ENCODE results near the gene SMC6. TPM values are rescaled to one million over a fixed set of nuclear protein-coding genes. Genes with fewer than 3 reads are reported as not detected.

The SMC6 gene
- total RNA-seq, 1 donor from 2014 or later = 14.2 TPM

- no peak for DNase-seq
- ATAC-seq = no peak
- intact Hi-C loops (cut with micrococcal nuclease) = no loop called here
These were observed 20.0 kb downstream of the SMC6 start for GRCh38 chr2:17733599-17733998.

- intact Hi-C loops (cut with micrococcal nuclease) = no loop called here
- no peak for DNase-seq
These were observed 23.7 kb downstream of the SMC6 start for GRCh38 chr2:17729880-17730279.

DNA sequence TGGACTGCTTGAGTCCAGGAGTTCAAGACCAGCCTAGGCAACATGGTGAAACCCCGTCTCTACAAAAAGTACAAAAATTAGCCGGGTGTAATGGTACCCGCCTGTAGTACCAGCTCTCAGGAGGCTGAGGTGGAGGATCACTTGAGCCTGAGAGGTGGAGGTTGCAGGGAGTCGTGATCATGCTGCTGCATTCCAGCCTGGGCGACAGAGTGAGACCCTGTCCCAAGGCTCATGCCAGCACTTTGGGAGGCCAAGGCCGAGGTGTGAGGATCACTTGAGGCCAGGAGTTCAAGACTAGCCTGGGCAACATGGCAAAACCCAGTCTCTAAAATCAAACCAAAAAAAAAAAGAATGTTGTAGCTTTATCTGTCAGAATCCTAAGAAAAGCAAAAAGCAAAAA is 25.4 kb downstream of the SMC6 start:
- DNase-seq (no peak), ATAC-seq (no peak)
- intact Hi-C loops (cut with micrococcal nuclease) = no loop called here

More at GRCh38 chr2:17729880-17730279, 23.7 kb downstream of the SMC6 start:
- ATAC-seq = no peak

DNA sequence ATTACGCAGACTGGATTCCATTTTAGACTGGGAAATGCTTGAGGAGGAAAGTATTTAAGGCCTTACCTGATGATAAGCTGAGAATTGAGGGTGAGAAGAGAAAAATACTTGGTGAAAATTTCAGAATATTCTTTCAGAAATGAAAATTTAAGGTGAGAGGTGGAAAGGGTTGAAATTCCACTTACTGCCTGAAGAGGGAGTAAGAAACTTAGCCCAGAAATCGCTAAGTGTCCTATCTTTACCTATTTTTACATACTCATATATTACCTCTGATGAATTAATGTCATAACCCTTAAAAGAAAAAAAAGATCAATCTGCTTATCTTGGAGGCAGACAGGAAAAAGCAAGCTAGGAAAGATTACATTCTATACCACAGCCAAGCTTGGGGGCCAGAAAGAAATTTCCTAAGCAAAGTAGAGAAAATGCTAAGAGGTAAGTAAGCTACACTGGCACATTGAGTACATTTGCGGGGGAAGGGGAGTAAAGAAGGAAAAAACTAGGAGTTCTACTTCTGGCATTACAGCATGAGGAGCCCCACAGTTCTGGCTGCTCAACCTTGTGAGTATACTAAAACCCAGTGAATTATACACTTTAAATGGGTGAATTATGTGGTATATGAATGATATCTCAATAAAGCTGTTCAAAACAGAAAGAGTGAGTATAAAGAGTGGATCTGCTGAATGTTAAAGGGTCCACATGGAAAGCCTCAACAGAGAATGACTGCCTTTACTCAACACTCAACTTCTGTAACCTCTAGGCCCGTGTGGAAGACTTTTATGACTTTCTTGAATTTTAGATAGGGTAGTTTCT is 33.8 kb downstream of the SMC6 start:
- no peak for DNase-seq
- intact Hi-C loops (cut with micrococcal nuclease) = loop anchor here (10.0 kb wide), 1 partner anchor 115 kb away; no protein-coding TSS in a partner anchor
- ATAC-seq = no peak

DNA sequence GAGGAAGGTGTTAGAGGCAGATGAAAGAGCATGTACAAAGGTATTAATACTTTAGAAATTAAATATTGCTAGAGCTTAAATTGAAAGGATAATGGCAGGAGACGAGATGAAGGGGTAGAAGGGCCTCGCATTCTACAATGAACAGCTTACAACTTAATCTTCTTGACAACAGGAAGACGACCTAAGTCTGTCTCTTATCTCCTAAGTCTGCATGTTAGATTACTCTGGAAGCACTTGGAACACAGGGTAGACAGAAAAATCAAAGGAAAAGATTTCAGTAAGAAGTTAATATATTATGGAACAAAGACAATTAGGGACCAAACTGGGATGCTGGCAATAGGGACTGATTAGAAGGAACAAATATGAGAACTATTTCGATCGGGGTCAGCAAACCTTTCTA is 34.9 kb downstream of the SMC6 start:
- ATAC-seq (no peak), DNase-seq (no peak)
- intact Hi-C loops (cut with micrococcal nuclease) = loop anchor here (10.0 kb wide), 1 partner anchor 116 kb away; no protein-coding TSS in a partner anchor

GRCh38 chr2:17717666-17718065 is 35.9 kb downstream of the SMC6 start:
- DNase-seq (no peak), ATAC-seq (no peak)
- intact Hi-C loops (cut with micrococcal nuclease) = loop anchor here (10.0 kb wide), 1 partner anchor 117 kb away; no protein-coding TSS in a partner anchor

GRCh38 chr2:17713291-17713690 is 40.3 kb downstream of the SMC6 start:
- no peak for DNase-seq
- ATAC-seq = peak; percentile 20
- intact Hi-C loops (cut with micrococcal nuclease) = loop anchor here (10.0 kb wide), 1 partner anchor 122 kb away; no protein-coding TSS in a partner anchor

- DNase-seq (no peak), ATAC-seq (no peak)
- intact Hi-C loops (cut with micrococcal nuclease) = loop anchor here (10.0 kb wide), 1 partner anchor 124 kb away; no protein-coding TSS in a partner anchor
These were observed 42.9 kb downstream of the SMC6 start for GRCh38 chr2:17710547-17711248.

GRCh38 chr2:17709897-17710296 is 43.7 kb downstream of the SMC6 start:
- DNase-seq (no peak), ATAC-seq (peak; percentile 82)
- intact Hi-C loops (cut with micrococcal nuclease) = loop anchor here (10.0 kb wide), 1 partner anchor 125 kb away; no protein-coding TSS in a partner anchor

DNA sequence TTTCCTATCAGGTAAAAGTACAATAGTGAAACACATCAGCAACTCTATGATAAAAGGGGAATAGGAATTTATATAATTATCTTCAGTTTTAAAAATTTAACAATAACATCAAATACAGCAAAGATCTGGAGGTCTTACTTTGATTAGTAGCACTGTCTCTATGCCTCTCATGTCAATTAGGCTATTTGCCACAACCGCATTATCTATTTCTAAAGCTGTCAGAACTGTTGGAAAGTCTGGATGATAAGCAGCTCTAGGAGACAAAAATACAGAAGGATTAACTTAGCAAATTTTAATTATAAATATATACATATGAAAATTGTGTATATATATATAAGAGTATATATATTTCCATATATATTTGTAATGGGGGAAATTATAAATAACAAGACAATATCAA is 45.1 kb downstream of the SMC6 start:
- ATAC-seq (no peak), DNase-seq (no peak)
- intact Hi-C loops (cut with micrococcal nuclease) = no loop called here

- DNase-seq = no peak
- ATAC-seq = no peak
- intact Hi-C loops (cut with micrococcal nuclease) = no loop called here
These were observed 46.8 kb downstream of the SMC6 start for GRCh38 chr2:17706845-17707244.

- no peak for DNase-seq
- ATAC-seq = no peak
- intact Hi-C loops (cut with micrococcal nuclease) = no loop called here
These were observed 62.8 kb downstream of the SMC6 start for GRCh38 chr2:17690776-17691175.

- ATAC-seq (no peak), DNase-seq (no peak)
- intact Hi-C loops (cut with micrococcal nuclease) = no loop called here
These were observed 64.6 kb downstream of the SMC6 start for GRCh38 chr2:17689010-17689409.

- no peak for ATAC-seq
- intact Hi-C loops (cut with micrococcal nuclease) = no loop called here
- DNase-seq = no peak
These were observed 65.0 kb downstream of the SMC6 start for GRCh38 chr2:17688600-17688999.

- intact Hi-C loops (cut with micrococcal nuclease) = no loop called here
- ATAC-seq = no peak
- no peak for DNase-seq
These were observed 69.6 kb downstream of the SMC6 start for GRCh38 chr2:17683981-17684380.

- DNase-seq (no peak), ATAC-seq (peak; percentile 84)
- intact Hi-C loops (cut with micrococcal nuclease) = no loop called here
These were observed 71.3 kb downstream of the SMC6 start for GRCh38 chr2:17682098-17682857.

DNA sequence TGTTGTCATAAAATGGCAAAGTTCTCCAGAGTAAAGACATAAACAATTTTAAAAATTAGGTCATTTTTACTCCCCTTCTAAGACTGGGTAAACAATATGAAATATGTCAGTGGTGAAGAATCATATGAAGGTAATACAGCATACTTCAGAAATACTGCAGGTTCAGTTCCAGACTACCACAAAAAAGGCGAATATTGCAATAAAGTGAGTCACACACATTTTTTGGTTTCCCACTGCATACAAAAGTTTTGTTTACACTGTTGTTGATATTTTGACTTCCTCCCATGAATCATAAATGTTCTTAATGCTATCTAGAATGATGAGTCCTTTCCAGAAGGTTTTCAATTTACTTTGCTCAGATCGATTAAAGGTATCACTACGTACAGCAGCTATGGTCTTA is 73.5 kb downstream of the SMC6 start:
- intact Hi-C loops (cut with micrococcal nuclease) = no loop called here
- DNase-seq = no peak
- no peak for ATAC-seq

DNA sequence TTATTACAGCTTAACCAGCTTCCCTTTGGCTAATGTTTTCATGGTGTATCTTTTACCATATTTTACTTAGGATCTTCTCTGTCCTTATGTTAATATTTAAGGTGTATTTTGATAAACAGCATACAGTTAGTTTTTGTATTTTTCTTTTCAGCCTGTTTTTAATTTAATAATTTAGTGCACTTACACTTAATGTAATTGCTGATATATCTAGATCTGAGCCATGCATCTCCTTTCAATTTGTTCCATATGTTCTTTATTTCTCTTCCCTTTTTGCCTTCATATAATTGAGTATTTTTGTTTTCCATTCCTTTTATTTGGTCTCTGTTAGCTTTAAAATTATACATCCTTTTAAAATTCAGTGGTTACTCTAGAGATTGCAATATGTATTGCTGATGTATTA is 78.8 kb downstream of the SMC6 start:
- intact Hi-C loops (cut with micrococcal nuclease) = no loop called here

DNA sequence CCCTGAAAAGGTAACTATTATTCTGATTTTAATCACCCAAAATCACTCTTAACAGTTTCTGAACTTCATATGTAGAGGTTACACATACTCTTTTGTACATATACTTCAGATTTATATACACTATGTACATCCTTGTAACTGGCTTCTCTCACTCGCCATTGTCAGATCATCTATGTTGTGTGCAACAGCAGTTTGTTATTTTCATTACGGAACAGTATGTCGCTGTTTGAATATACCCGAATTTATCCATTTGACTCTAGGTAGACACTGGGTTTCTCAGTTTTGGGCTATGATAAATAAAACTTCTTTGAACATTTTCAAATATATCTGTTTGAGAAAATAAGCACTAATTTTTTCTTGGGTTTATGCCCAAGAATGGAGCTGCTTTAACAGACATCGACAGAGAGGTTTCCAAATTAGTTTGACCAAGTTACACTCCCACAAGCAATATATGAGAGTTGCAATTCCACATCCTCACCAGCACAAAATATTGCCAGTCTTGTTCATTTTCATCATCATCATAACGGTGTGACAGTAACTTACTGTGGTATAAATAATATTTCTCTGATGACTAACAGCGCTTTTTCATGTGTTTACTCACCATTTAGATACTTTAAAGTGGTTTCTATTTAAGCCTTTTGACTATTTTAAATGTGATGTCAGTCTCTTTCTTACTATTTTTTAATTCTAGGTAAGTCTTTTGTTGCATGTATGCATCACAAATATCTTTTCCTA is 80.9 kb downstream of the SMC6 start:
- DNase-seq = no peak
- no peak for ATAC-seq
- intact Hi-C loops (cut with micrococcal nuclease) = no loop called here

More for the DNA sequence above, 78.8 kb downstream of the SMC6 start:
- ATAC-seq = no peak
- DNase-seq = no peak

Measured in left ventricle myocardium superior (tissue), 1 donor.